GM18505 (cell line): Measurements from ENCODE around the gene HSD17B10.

Experiments
- ATAC-seq: cut with Tn5 transposase; IDR thresholded peaks from one replicate; pipeline ENCODE4 v1.9.1; 2021; ENCODE audit not compliant: unreplicated experiment
- POLR2A ChIP-seq: IDR thresholded peaks from 4 replicates; pipeline ENCODE4 v1.6.1; 2011; ENCODE audit warnings: borderline replicate concordance; ENCODE audit not compliant: insufficient read depth, insufficient read length; ENCODE audit errors: extremely low read depth

HSD17B10 gene

GRCh38 chrX:53445977-53446376 is 11.8 kb upstream of the HSD17B10 start:
- TF ChIP-seq POLR2A = no peak
- no peak for ATAC-seq

- no peak for ATAC-seq
- TF ChIP-seq POLR2A = no peak
These were observed 8.1 kb upstream of the HSD17B10 start for GRCh38 chrX:53442322-53442631.

GRCh38 chrX:53441531-53442321 is 7.6 kb upstream of the HSD17B10 start:
- peak; percentile 48 for ATAC-seq

GRCh38 chrX:53440621-53441517 is 6.7 kb upstream of the HSD17B10 start:
- TF ChIP-seq POLR2A = no peak
- ATAC-seq = no peak

More at GRCh38 chrX:53441531-53442321, 7.6 kb upstream of the HSD17B10 start:
- peak; percentile 29 for TF ChIP-seq POLR2A

GRCh38 chrX:53440101-53440500 is 5.9 kb upstream of the HSD17B10 start:
- no peak for ATAC-seq
- no peak for TF ChIP-seq POLR2A

GRCh38 chrX:53438832-53439230 is 4.7 kb upstream of the HSD17B10 start:
- no peak for ATAC-seq
- no peak for TF ChIP-seq POLR2A

GRCh38 chrX:53438174-53438831 is 4.1 kb upstream of the HSD17B10 start:
- no peak for TF ChIP-seq POLR2A
- ATAC-seq = no peak

- no peak for ATAC-seq
- TF ChIP-seq POLR2A = no peak
These were observed 3.0 kb upstream of the HSD17B10 start for GRCh38 chrX:53437206-53437605.

GRCh38 chrX:53435997-53436396 is 1.8 kb upstream of the HSD17B10 start:
- peak; percentile 70 for ATAC-seq
- TF ChIP-seq POLR2A = no peak

- no peak for ATAC-seq
- TF ChIP-seq POLR2A = no peak
These were observed 3.9 kb downstream of the HSD17B10 start for GRCh38 chrX:53430231-53430630.

GRCh38 chrX:53429755-53430154 is 4.4 kb downstream of the HSD17B10 start:
- TF ChIP-seq POLR2A = no peak
- no peak for ATAC-seq

- no peak for TF ChIP-seq POLR2A
- no peak for ATAC-seq
These were observed 11.3 kb downstream of the HSD17B10 start, which contains the start of gene RIBC1 for GRCh38 chrX:53422861-53423306. Gene RIBC1 (plus strand): TSS chrX:53422873. CDS start chrX:53426277, 3,404 bp downstream.
